ENCODE measurements around the gene FSTL4. TPM values are rescaled to one million over a fixed set of nuclear protein-coding genes. Genes with fewer than 3 reads are reported as not detected.

FSTL4 gene
- total and polyA plus RNA-seq, 12 donors, result 0.01 to 0.42 (median 0.38) TPM; not detected in 6

DNA sequence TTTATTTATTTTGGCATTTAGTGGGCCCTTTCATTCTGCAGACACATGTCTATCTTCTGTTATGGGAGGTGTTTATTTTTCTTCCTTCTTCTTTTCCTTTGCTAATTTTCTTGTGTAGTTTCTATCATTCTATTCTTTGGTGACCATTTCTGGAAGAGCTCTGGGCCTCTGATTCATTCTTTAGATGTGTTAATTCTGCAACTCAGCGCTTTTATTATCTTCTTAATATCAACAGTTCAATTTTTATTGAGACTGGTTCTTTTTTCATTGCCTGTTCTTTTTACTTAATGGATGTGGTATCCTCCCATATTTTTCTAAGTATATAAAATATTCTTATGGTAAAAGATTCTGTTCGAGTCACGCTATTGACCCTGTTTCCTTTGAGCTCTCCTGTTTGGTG lies 448.5 kb downstream of the FSTL4 start:
- intact Hi-C loops (cut with DNase I), result no loop called here
- H3K9me3 ChIP-seq, result peaks cover 0 to 11% (median 0%) of the 10 kb centered on the region in 11 donors
- TF ChIP-seq, protein P1, sequence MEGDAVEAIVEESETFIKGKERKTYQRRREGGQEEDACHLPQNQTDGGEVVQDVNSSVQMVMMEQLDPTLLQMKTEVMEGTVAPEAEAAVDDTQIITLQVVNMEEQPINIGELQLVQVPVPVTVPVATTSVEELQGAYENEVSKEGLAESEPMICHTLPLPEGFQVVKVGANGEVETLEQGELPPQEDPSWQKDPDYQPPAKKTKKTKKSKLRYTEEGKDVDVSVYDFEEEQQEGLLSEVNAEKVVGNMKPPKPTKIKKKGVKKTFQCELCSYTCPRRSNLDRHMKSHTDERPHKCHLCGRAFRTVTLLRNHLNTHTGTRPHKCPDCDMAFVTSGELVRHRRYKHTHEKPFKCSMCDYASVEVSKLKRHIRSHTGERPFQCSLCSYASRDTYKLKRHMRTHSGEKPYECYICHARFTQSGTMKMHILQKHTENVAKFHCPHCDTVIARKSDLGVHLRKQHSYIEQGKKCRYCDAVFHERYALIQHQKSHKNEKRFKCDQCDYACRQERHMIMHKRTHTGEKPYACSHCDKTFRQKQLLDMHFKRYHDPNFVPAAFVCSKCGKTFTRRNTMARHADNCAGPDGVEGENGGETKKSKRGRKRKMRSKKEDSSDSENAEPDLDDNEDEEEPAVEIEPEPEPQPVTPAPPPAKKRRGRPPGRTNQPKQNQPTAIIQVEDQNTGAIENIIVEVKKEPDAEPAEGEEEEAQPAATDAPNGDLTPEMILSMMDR (IDR thresholded peaks at IDR 0.05), result no peak
- no peaks in the 10 kb centered on the region for H3K36me3 ChIP-seq
- H3K4me3 ChIP-seq, result no peak overlapping the region
- ATAC-seq (no peak), DNase-seq (no peak)
- H3K27me3 ChIP-seq, result no peaks in the 10 kb centered on the region
- no peak overlapping the region for H3K27ac ChIP-seq
- no peaks in the 10 kb centered on the region for H3K4me1 ChIP-seq
- WGBS, 2 donors, result 94 to 95% methylated on average over 3 of the region's 3 CpGs

- TF ChIP-seq, protein P1 (IDR thresholded peaks at IDR 0.05), result no peak
- Histone ChIP-seq H3K9me3 (no peaks in the 10 kb centered on the region), H3K36me3 (no peaks in the 10 kb centered on the region), H3K4me3 (no peak overlapping the region), H3K27ac (no peak overlapping the region), H3K4me1 (no peaks in the 10 kb centered on the region), H3K27me3 (no peaks in the 10 kb centered on the region)
- no peak for DNase-seq
- ATAC-seq, result no peak
- 77 to 86% methylated on average over 1 of the region's 1 CpG for whole genome bisulfite sequencing, 2 donors
- intact Hi-C loops (cut with DNase I), result no loop called here
Measured at GRCh38 chr5:133159543-133159942, 452.8 kb downstream of the FSTL4 start.

GRCh38 chr5:133155326-133155969 lies 456.9 kb downstream of the FSTL4 start:
- no peaks in the 10 kb centered on the region for H3K4me1 ChIP-seq
- no peaks in the 10 kb centered on the region for H3K27me3 ChIP-seq
- WGBS, 2 donors, result 66 to 72% methylated on average over 4 of the region's 4 CpGs
- TF ChIP-seq, protein P1 (IDR thresholded peaks at IDR 0.05), result no peak
- DNase-seq (no peak), ATAC-seq (no peak)
- no peak overlapping the region for H3K4me3 ChIP-seq
- H3K9me3 ChIP-seq, result no peaks in the 10 kb centered on the region
- intact Hi-C loops (cut with DNase I), result no loop called here
- H3K27ac ChIP-seq, result no peak overlapping the region
- H3K36me3 ChIP-seq, result no peaks in the 10 kb centered on the region

GRCh38 chr5:133154274-133155075 lies 457.9 kb downstream of the FSTL4 start:
- DNase-seq, result no peak
- Histone ChIP-seq H3K9me3 (no peaks in the 10 kb centered on the region), H3K36me3 (no peaks in the 10 kb centered on the region), H3K27ac (no peak overlapping the region), H3K27me3 (no peaks in the 10 kb centered on the region), H3K4me1 (no peaks in the 10 kb centered on the region), H3K4me3 (no peak overlapping the region)
- intact Hi-C loops (cut with DNase I), result no loop called here
- WGBS, 2 donors, result 90 to 93% methylated on average over 12 of the region's 12 CpGs
- TF ChIP-seq, protein P1 (IDR thresholded peaks at IDR 0.05), result no peak
- no peak for ATAC-seq

Measured in heart right ventricle (tissue), 16 donors.